ENCODE results near the gene SALL2. TPM values are rescaled to one million over a fixed set of nuclear protein-coding genes. Genes with fewer than 3 reads are reported as not detected.

The SALL2 gene
- total RNA-seq, 1 experiment from 2014 or later: 0.47 TPM

- peaks cover 6% of the 10 kb centered on the region; the same call in 1 of the 2 replicates for H3K27me3 ChIP-seq (ENCODE audit: insufficient read depth, low read length)
- no peaks in the 10 kb centered on the region for H3K36me3 ChIP-seq (ENCODE audit: control insufficient read depth in 1 of 2, insufficient read depth in 2 of 2, low read length in 2 of 2)
- H3K9me2 ChIP-seq (ENCODE audit: insufficient read depth): no peaks in the 10 kb centered on the region
- no peak overlapping the region for H3K27ac ChIP-seq (ENCODE audit: low read depth, low read length)
- H3K9me3 ChIP-seq (ENCODE audit: control insufficient read depth in 1 of 2, insufficient read depth in 1 of 2, low read depth in 1 of 2, low read length in 2 of 2): no peaks in the 10 kb centered on the region
- H4K20me1 ChIP-seq (ENCODE audit: insufficient read depth): no peaks in the 10 kb centered on the region
- no TSS peak for BruUV-seq (replicated peaks)
- no peak overlapping the region for H3K9ac ChIP-seq (ENCODE audit: low read length)
- H3K4me2 ChIP-seq (ENCODE audit: low read length): no peak overlapping the region
- ChIA-PET CTCF (no interaction called here), POLR2A (no interaction called here), RAD21 (ENCODE audit: low non-redundant PET in 1 of 2, low total read pairs in 2 of 2, uncharacterized antibody in 2 of 2, unreplicated experiment in 2 of 2) (no interaction called here)
- H3K4me3 ChIP-seq (replicated peaks in 1 of 2; ENCODE audit: low read depth in 1 of 2, low read length in 2 of 2): no peak overlapping the region
- no peaks in the 10 kb centered on the region for H3K4me1 ChIP-seq (ENCODE audit: control insufficient read depth in 1 of 2, insufficient read depth in 2 of 2, low read length in 2 of 2)
- no peak for ATAC-seq
- DNase-seq (ENCODE audit: low read depth, low spot score): no peak
- H3K79me2 ChIP-seq (ENCODE audit: insufficient read depth, low read length): no peaks in the 10 kb centered on the region
- TF ChIP-seq EGR1 (IDR thresholded peaks at IDR 0.05; ENCODE audit: low read depth) (no peak), REST (IDR thresholded peaks at IDR 0.05; ENCODE audit: low read depth) (no peak), CEBPB (IDR thresholded peaks at IDR 0.05; ENCODE audit: low read depth) (no peak), ZBTB33 (IDR thresholded peaks at IDR 0.05; ENCODE audit: extremely low read depth, insufficient replicate concordance, low read length) (no peak), RAD21 (IDR thresholded peaks at IDR 0.05; ENCODE audit: low read depth) (no peak), SP1 (IDR thresholded peaks at IDR 0.05; ENCODE audit: low read depth) (no peak), FOSL1 (IDR thresholded peaks at IDR 0.05; ENCODE audit: low read depth) (no peak), TCF7L2 (IDR thresholded peaks at IDR 0.05; ENCODE audit: borderline replicate concordance, extremely low read depth, insufficient read depth, insufficient read length) (no peak), CTCF (IDR thresholded peaks at IDR 0.05 in 2 of 3, conservative IDR thresholded peaks at IDR 0.05 in 1 of 3; ENCODE audit: borderline replicate concordance in 1 of 3, insufficient read depth in 1 of 3, low read depth in 2 of 3, low read length in 2 of 3) (no peak), POLR2AphosphoS5 (IDR thresholded peaks at IDR 0.05; ENCODE audit: low read depth, low read length) (no peak), SIN3A (IDR thresholded peaks at IDR 0.05; ENCODE audit: low read depth) (no peak), POLR2A (IDR thresholded peaks at IDR 0.05; ENCODE audit: borderline replicate concordance, extremely low read depth, insufficient read depth, insufficient read length) (no peak), MAX (IDR thresholded peaks at IDR 0.05) (no peak), JUND (IDR thresholded peaks at IDR 0.05) (no peak), ZFX (IDR thresholded peaks at IDR 0.05) (no peak)
- intact Hi-C loops (cut with micrococcal nuclease): no loop called here
- no peak overlapping the region for H2AFZ ChIP-seq (ENCODE audit: low read depth, low read length, poor library complexity, severe bottlenecking)
Observed at GRCh38 chr14:21541413-21542074, 15.4 kb upstream of the SALL2 start.

All from HCT116 (cell line).